IMR-90 (cell line): ENCODE measurements around the gene TMEM154.

Experiments
- BHLHE40 ChIP-seq: fragments of 150-350 bp; IDR thresholded peaks from 2 replicates; pipeline ENCODE4 v1.6.1; 2016; ENCODE audit warnings: mild to moderate bottlenecking, low read depth, low read length
- CHD1 ChIP-seq: IDR thresholded peaks from 2 replicates; pipeline ENCODE4 v1.6.1; 2012; ENCODE audit warnings: low read depth, low read length, improper control_type of control experiment
- CTCF ChIP-seq: conservative IDR thresholded peaks from 2 replicates; pipeline ENCODE4 v1.5.1; 2012; ENCODE audit warnings: mild to moderate bottlenecking, low read depth, low read length, improper control_type of control experiment
- ELK1 ChIP-seq: fragments of 150-350 bp; IDR thresholded peaks from 2 replicates; pipeline ENCODE4 v1.6.1; 2016; ENCODE audit warnings: low read depth, mild to moderate bottlenecking, low read length, moderate library complexity, borderline replicate concordance
- FOS ChIP-seq: fragments of 150-350 bp; IDR thresholded peaks from 2 replicates; pipeline ENCODE4 v1.6.1; 2016; ENCODE audit warnings: low read depth, low read length
- MAFK ChIP-seq: IDR thresholded peaks from 2 replicates; pipeline ENCODE4 v1.6.1; 2012; ENCODE audit warnings: low read depth, low read length, improper control_type of control experiment
- MXI1 ChIP-seq: IDR thresholded peaks from 2 replicates; pipeline ENCODE4 v1.6.1; 2012; ENCODE audit warnings: low read depth, mild to moderate bottlenecking, low read length, moderate library complexity, borderline replicate concordance
- POLR2A ChIP-seq: IDR thresholded peaks from 2 replicates; pipeline ENCODE4 v1.6.1; 2012; ENCODE audit warnings: mild to moderate bottlenecking, low read depth, low read length
- RAD21 ChIP-seq: IDR thresholded peaks from 2 replicates; pipeline ENCODE4 v1.6.1; 2012; ENCODE audit warnings: low read length, improper control_type of control experiment
- RCOR1 ChIP-seq: IDR thresholded peaks from 2 replicates; pipeline ENCODE4 v1.6.1; 2012; ENCODE audit warnings: mild to moderate bottlenecking, low read length, improper control_type of control experiment; ENCODE audit not compliant: insufficient replicate concordance
- USF2 ChIP-seq: fragments of 150-350 bp; IDR thresholded peaks from 2 replicates; pipeline ENCODE4 v1.6.1; 2017; ENCODE audit warnings: mild to moderate bottlenecking, antibody characterized with exemption, low read length, low read depth

GRCh38 chr4:152684587-152684986, 4.8 kb upstream of the TMEM154 start:
- no peak for TF ChIP-seq CTCF
- TF ChIP-seq POLR2A, result no peak
- TF ChIP-seq MAFK, result no peak
- no peak for TF ChIP-seq ELK1
- no peak for TF ChIP-seq USF2
- no peak for TF ChIP-seq RAD21
- TF ChIP-seq BHLHE40, result no peak
- TF ChIP-seq FOS, result no peak
- no peak for TF ChIP-seq MXI1
- no peak for TF ChIP-seq CHD1
- TF ChIP-seq RCOR1, result no peak
